ENCODE results near the gene LRP8. TPM values are rescaled to one million over a fixed set of nuclear protein-coding genes. Genes with fewer than 3 reads are reported as not detected.

LRP8 gene
- total RNA-seq, 1 experiment from 2014 or later, result 28.6 TPM

DNA sequence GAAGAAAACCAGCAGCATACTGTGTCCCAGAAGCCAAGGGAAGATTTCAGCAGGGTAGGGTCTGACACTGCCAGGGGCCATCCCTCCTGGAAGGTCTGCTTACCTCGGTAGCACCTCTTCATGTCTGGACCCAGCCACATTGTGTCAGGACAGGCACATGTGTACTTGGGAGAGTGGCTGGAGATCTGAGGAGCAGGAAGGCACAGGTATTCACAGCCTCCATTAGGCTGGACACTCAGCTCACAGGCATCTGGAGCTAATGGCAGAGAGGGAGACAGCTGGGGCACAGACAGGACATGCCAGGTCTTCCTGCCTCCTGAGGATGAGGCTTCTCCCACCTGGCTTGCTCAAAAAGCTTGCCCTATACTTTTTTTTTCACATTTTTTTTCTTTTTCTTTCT is 69.7 kb downstream of the LRP8 start:
- no peaks in the 10 kb centered on the region; the same call in none of the 2 replicates for H3K36me3 ChIP-seq (ENCODE audit: control insufficient read depth, insufficient read depth, low read length)

DNA sequence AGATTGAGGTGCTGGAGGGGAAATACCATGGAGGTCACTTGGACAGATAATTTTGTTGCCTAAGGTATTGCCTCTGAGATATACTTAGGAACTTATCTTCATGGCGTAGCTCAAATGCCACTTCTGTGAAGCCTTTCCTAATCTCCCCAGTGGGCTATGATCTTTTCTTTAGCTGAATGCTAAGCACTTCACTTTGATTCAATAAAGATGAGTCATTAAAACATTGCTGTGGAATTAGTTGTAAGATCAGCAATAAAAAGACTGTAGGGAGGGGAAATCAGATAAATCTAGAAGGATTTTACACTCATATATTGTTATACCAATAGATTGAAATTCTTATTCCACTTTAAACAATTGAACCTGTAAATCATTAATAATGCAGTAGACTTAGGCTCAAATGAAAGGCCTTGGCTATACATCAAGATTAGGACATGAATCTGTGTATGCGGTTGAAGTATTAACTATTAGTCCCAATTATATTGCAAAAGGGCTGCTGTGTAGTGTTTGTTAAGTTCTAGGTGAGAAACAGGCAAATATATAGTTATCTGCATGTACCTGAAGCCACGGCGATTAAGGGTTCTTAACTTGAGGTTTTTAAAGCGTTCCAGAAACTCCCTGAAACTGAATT is 70.3 kb downstream of the LRP8 start:
- in situ Hi-C loops (cut with HindIII; ENCODE audit: low pct_unique_long_range_greater_than_20kb, low sequenced_read_pairs), result no loop called here
- no peaks in the 10 kb centered on the region; the same call in none of the 2 replicates for H3K36me3 ChIP-seq (ENCODE audit: control insufficient read depth, insufficient read depth, low read length)
- intact Hi-C loops (cut with micrococcal nuclease; ENCODE audit: unreplicated experiment), result no loop called here
- TF ChIP-seq, protein P1, sequence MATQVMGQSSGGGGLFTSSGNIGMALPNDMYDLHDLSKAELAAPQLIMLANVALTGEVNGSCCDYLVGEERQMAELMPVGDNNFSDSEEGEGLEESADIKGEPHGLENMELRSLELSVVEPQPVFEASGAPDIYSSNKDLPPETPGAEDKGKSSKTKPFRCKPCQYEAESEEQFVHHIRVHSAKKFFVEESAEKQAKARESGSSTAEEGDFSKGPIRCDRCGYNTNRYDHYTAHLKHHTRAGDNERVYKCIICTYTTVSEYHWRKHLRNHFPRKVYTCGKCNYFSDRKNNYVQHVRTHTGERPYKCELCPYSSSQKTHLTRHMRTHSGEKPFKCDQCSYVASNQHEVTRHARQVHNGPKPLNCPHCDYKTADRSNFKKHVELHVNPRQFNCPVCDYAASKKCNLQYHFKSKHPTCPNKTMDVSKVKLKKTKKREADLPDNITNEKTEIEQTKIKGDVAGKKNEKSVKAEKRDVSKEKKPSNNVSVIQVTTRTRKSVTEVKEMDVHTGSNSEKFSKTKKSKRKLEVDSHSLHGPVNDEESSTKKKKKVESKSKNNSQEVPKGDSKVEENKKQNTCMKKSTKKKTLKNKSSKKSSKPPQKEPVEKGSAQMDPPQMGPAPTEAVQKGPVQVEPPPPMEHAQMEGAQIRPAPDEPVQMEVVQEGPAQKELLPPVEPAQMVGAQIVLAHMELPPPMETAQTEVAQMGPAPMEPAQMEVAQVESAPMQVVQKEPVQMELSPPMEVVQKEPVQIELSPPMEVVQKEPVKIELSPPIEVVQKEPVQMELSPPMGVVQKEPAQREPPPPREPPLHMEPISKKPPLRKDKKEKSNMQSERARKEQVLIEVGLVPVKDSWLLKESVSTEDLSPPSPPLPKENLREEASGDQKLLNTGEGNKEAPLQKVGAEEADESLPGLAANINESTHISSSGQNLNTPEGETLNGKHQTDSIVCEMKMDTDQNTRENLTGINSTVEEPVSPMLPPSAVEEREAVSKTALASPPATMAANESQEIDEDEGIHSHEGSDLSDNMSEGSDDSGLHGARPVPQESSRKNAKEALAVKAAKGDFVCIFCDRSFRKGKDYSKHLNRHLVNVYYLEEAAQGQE (IDR thresholded peaks at IDR 0.05; ENCODE audit: insufficient read depth in 1 of 2, low read depth in 2 of 2, low read length in 1 of 2), result no peak
- TF ChIP-seq POLR2AphosphoS5 (IDR thresholded peaks at IDR 0.05; ENCODE audit: low read depth, low read length) (no peak), TCF7L2 (IDR thresholded peaks at IDR 0.05; ENCODE audit: low read depth, low read length) (no peak), SIN3A (IDR thresholded peaks at IDR 0.05; ENCODE audit: borderline replicate concordance, insufficient read depth, low read depth, low read length) (no peak)
- TF ChIP-seq, protein P2, sequence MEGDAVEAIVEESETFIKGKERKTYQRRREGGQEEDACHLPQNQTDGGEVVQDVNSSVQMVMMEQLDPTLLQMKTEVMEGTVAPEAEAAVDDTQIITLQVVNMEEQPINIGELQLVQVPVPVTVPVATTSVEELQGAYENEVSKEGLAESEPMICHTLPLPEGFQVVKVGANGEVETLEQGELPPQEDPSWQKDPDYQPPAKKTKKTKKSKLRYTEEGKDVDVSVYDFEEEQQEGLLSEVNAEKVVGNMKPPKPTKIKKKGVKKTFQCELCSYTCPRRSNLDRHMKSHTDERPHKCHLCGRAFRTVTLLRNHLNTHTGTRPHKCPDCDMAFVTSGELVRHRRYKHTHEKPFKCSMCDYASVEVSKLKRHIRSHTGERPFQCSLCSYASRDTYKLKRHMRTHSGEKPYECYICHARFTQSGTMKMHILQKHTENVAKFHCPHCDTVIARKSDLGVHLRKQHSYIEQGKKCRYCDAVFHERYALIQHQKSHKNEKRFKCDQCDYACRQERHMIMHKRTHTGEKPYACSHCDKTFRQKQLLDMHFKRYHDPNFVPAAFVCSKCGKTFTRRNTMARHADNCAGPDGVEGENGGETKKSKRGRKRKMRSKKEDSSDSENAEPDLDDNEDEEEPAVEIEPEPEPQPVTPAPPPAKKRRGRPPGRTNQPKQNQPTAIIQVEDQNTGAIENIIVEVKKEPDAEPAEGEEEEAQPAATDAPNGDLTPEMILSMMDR (IDR thresholded peaks at IDR 0.05), result no peak
- ATAC-seq (no peak), DNase-seq (ENCODE audit: low read depth, low spot score) (no peak)
- H3K9me3 ChIP-seq (ENCODE audit: control insufficient read depth, insufficient read depth, low read depth, low read length), result no peaks in the 10 kb centered on the region
- no peaks in the 10 kb centered on the region for H3K27me3 ChIP-seq (ENCODE audit: control insufficient read depth, insufficient read depth, low read length)
- no TSS peak for BruUV-seq (replicated peaks)
- no peak overlapping the region for H3K4me3 ChIP-seq (ENCODE audit: low read depth in 2 of 2, low read length in 2 of 2)
- ChIA-PET CTCF (interaction anchor here (0.6 kb wide), 1 partner anchor 31 kb away, joined by 3 read pairs; no protein-coding TSS in a partner anchor), POLR2A (no interaction called here)
- H3K4me1 ChIP-seq (ENCODE audit: control insufficient read depth, insufficient read depth, low read length), result no peaks in the 10 kb centered on the region
- no peak overlapping the region for H3K27ac ChIP-seq (ENCODE audit: low read length)

More for the DNA sequence above, 69.7 kb downstream of the LRP8 start:
- Histone ChIP-seq H3K27ac (ENCODE audit: low read length) (no peak overlapping the region), H3K4me3 (ENCODE audit: low read depth in 2 of 2, low read length in 2 of 2) (no peak overlapping the region), H3K4me1 (ENCODE audit: control insufficient read depth, insufficient read depth, low read length) (no peaks in the 10 kb centered on the region), H3K9me3 (ENCODE audit: control insufficient read depth, insufficient read depth, low read depth, low read length) (no peaks in the 10 kb centered on the region), H3K27me3 (ENCODE audit: control insufficient read depth, insufficient read depth, low read length) (no peaks in the 10 kb centered on the region)
- TF ChIP-seq SIN3A (IDR thresholded peaks at IDR 0.05; ENCODE audit: borderline replicate concordance, insufficient read depth, low read depth, low read length), result no peak
- no peak for TF ChIP-seq TCF7L2 (IDR thresholded peaks at IDR 0.05; ENCODE audit: low read depth, low read length)
- CTCF ChIA-PET, result no interaction called here
- intact Hi-C loops (cut with micrococcal nuclease; ENCODE audit: unreplicated experiment) (no loop called here), in situ Hi-C loops (cut with HindIII; ENCODE audit: low pct_unique_long_range_greater_than_20kb, low sequenced_read_pairs) (no loop called here)
- no peak for ATAC-seq
- BruUV-seq (replicated peaks), result no TSS peak
- POLR2A ChIA-PET, result no interaction called here
- no peak for DNase-seq (ENCODE audit: low read depth, low spot score)
